Muscle layer of duodenum (tissue), 2 donors: Measurements from ENCODE around the gene NRL.

Experiments
- H3K27ac ChIP-seq: one replicate; pipeline ENCODE4 v1.7.0; 2013; ENCODE audit warnings: mild to moderate bottlenecking, low read length
- H3K27me3 ChIP-seq: one replicate; pipeline ENCODE4 v1.7.0; 2013; ENCODE audit warnings: low read depth, mild to moderate bottlenecking, control low read depth, low read length
- H3K36me3 ChIP-seq, 2 donors: one replicate each; pipeline ENCODE4 v1.7.0; 2013; ENCODE audit warnings: low read length in 2 of 2, control low read depth in 1 of 2, mild to moderate bottlenecking in 1 of 2; ENCODE audit not compliant: insufficient read depth in 2 of 2, control insufficient read depth in 1 of 2
- H3K4me1 ChIP-seq, 2 donors: one replicate each; pipeline ENCODE4 v1.7.0; 2013; ENCODE audit warnings: low read length in 2 of 2, mild to moderate bottlenecking in 2 of 2, control low read depth in 1 of 2, moderate library complexity in 1 of 2; ENCODE audit not compliant: insufficient read depth in 2 of 2, control insufficient read depth in 1 of 2
- H3K4me3 ChIP-seq, 2 donors: one replicate each; pipeline ENCODE4 v1.7.0; 2013; ENCODE audit warnings: low read length in 2 of 2, low read depth in 1 of 2, mild to moderate bottlenecking in 1 of 2
- H3K9me3 ChIP-seq, 2 donors: one replicate each; pipeline ENCODE4 v1.7.0; 2013; ENCODE audit warnings: low read length in 2 of 2, control low read depth in 1 of 2, mild to moderate bottlenecking in 1 of 2; ENCODE audit not compliant: control insufficient read depth in 1 of 2
- donor health status: healthy.

NRL gene

GRCh38 chr14:24058951-24059475 lies 55.7 kb downstream of the NRL start:
- no peaks in the 10 kb centered on the region for H3K4me1 ChIP-seq
- no peaks in the 10 kb centered on the region for H3K36me3 ChIP-seq
- no peaks in the 10 kb centered on the region for H3K9me3 ChIP-seq
- no peak overlapping the region for H3K4me3 ChIP-seq
- no peak overlapping the region for H3K27ac ChIP-seq
- H3K27me3 ChIP-seq = no peaks in the 10 kb centered on the region

GRCh38 chr14:24058260-24058950 lies 56.3 kb downstream of the NRL start:
- no peak overlapping the region for H3K4me3 ChIP-seq
- H3K27me3 ChIP-seq = no peaks in the 10 kb centered on the region
- no peaks in the 10 kb centered on the region for H3K9me3 ChIP-seq
- no peaks in the 10 kb centered on the region for H3K36me3 ChIP-seq
- no peak overlapping the region for H3K27ac ChIP-seq
- H3K4me1 ChIP-seq = no peaks in the 10 kb centered on the region

GRCh38 chr14:24057867-24058259 lies 56.9 kb downstream of the NRL start:
- Histone ChIP-seq H3K27me3 (no peaks in the 10 kb centered on the region), H3K4me1 (no peaks in the 10 kb centered on the region), H3K27ac (no peak overlapping the region), H3K9me3 (no peaks in the 10 kb centered on the region), H3K36me3 (no peaks in the 10 kb centered on the region), H3K4me3 (no peak overlapping the region)

GRCh38 chr14:24057271-24057670 lies 57.5 kb downstream of the NRL start:
- H3K27me3 ChIP-seq = no peaks in the 10 kb centered on the region
- no peak overlapping the region for H3K4me3 ChIP-seq
- H3K9me3 ChIP-seq = no peaks in the 10 kb centered on the region
- H3K36me3 ChIP-seq = no peaks in the 10 kb centered on the region
- H3K4me1 ChIP-seq = peaks cover 0 to 5% of the 10 kb centered on the region in 2 donors
- no peak overlapping the region for H3K27ac ChIP-seq

- H3K9me3 ChIP-seq = no peaks in the 10 kb centered on the region
- no peaks in the 10 kb centered on the region for H3K27me3 ChIP-seq
- H3K36me3 ChIP-seq = no peaks in the 10 kb centered on the region
- H3K4me1 ChIP-seq = peaks cover 0 to 7% of the 10 kb centered on the region in 2 donors
- no peak overlapping the region for H3K27ac ChIP-seq
- no peak overlapping the region for H3K4me3 ChIP-seq
Measured at GRCh38 chr14:24056800-24057184, 58.0 kb downstream of the NRL start.

GRCh38 chr14:24055971-24056799 lies 58.6 kb downstream of the NRL start:
- H3K27me3 ChIP-seq = no peaks in the 10 kb centered on the region
- no peaks in the 10 kb centered on the region for H3K9me3 ChIP-seq
- H3K36me3 ChIP-seq = no peaks in the 10 kb centered on the region
- peaks cover 0 to 12% of the 10 kb centered on the region in 2 donors for H3K4me1 ChIP-seq
- H3K4me3 ChIP-seq = no peak overlapping the region
- no peak overlapping the region for H3K27ac ChIP-seq

GRCh38 chr14:24054646-24055045 lies 60.1 kb downstream of the NRL start:
- peaks cover 0 to 12% of the 10 kb centered on the region in 2 donors for H3K4me1 ChIP-seq
- H3K36me3 ChIP-seq = no peaks in the 10 kb centered on the region
- no peaks in the 10 kb centered on the region for H3K9me3 ChIP-seq
- H3K27me3 ChIP-seq = no peaks in the 10 kb centered on the region
- no peak overlapping the region for H3K27ac ChIP-seq
- no peak overlapping the region for H3K4me3 ChIP-seq

GRCh38 chr14:24054324-24054641 lies 60.5 kb downstream of the NRL start:
- H3K4me3 ChIP-seq = no peak overlapping the region
- H3K27me3 ChIP-seq = no peaks in the 10 kb centered on the region
- H3K27ac ChIP-seq = no peak overlapping the region
- H3K36me3 ChIP-seq = no peaks in the 10 kb centered on the region
- peaks cover 0 to 12% of the 10 kb centered on the region in 2 donors for H3K4me1 ChIP-seq
- no peaks in the 10 kb centered on the region for H3K9me3 ChIP-seq

GRCh38 chr14:24053548-24054323 lies 61.0 kb downstream of the NRL start:
- Histone ChIP-seq H3K4me1 (peaks cover 0 to 12% of the 10 kb centered on the region in 2 donors), H3K36me3 (no peaks in the 10 kb centered on the region), H3K27me3 (no peaks in the 10 kb centered on the region), H3K9me3 (no peaks in the 10 kb centered on the region), H3K4me3 (no peak overlapping the region), H3K27ac (no peak overlapping the region)

- Histone ChIP-seq H3K27ac (no peak overlapping the region), H3K36me3 (no peaks in the 10 kb centered on the region), H3K4me3 (peak overlapping the region; percentile 59 to 91), H3K4me1 (peaks cover 0 to 12% of the 10 kb centered on the region in 2 donors), H3K9me3 (no peaks in the 10 kb centered on the region), H3K27me3 (no peaks in the 10 kb centered on the region)
Measured at GRCh38 chr14:24052656-24053547, 61.8 kb downstream of the NRL start.
